Sciatic nerve (tissue), 1 donor: ENCODE results near the gene OR13A1. TPM values are rescaled to one million over a fixed set of nuclear protein-coding genes. Genes with fewer than 3 reads are reported as not detected.

ENCODE experiments used
- total RNA-seq: library from RNA; stranded (reverse); fragmentation: NEBNext Ultra II Directional; extraction: Animal tissue kit (Norgen Biotek cat#: 25700); gene quantifications from one replicate; pipeline ENCODE4 v1.2.1, GENCODE V29; 2021
- donor health status: DM: no; HTN: no; CAD: no.

The OR13A1 gene
- total RNA-seq, 1 donor from 2014 or later: not detected

Other genes with a start within 250 kb of the OR13A1 start
- gene ALOX5, start 58.6 kb upstream of the OR13A1 start, total RNA-seq: 33.7 TPM